ENCODE measurements around the gene PUS1. TPM values are rescaled to one million over a fixed set of nuclear protein-coding genes. Genes with fewer than 3 reads are reported as not detected.

PUS1 gene
- total RNA-seq, 1 donor from 2014 or later, result 25.4 TPM

- no peak for DNase-seq (ENCODE audit: extremely low read depth, low read depth, low spot score)
Measured at GRCh38 chr12:131902332-131903241, 26.5 kb upstream of the PUS1 start.

GRCh38 chr12:131903270-131904255, 25.5 kb upstream of the PUS1 start:
- no peak for DNase-seq (ENCODE audit: extremely low read depth, low read depth, low spot score)

- DNase-seq (ENCODE audit: extremely low read depth, low read depth, low spot score), result no peak
Measured at GRCh38 chr12:131904346-131904745, 24.7 kb upstream of the PUS1 start.

- no peak for DNase-seq (ENCODE audit: extremely low read depth, low read depth, low spot score)
Measured at GRCh38 chr12:131905081-131905629, 23.9 kb upstream of the PUS1 start.

GRCh38 chr12:131905630-131906091, 23.4 kb upstream of the PUS1 start:
- no peak for DNase-seq (ENCODE audit: extremely low read depth, low read depth, low spot score)

GRCh38 chr12:131907379-131908091, 21.5 kb upstream of the PUS1 start:
- DNase-seq (ENCODE audit: extremely low read depth, low read depth, low spot score), result no peak

GRCh38 chr12:131908092-131909080, 20.7 kb upstream of the PUS1 start:
- no peak for DNase-seq (ENCODE audit: extremely low read depth, low read depth, low spot score)

GRCh38 chr12:131909081-131909751, 19.9 kb upstream of the PUS1 start:
- DNase-seq (ENCODE audit: extremely low read depth, low read depth, low spot score), result no peak

GRCh38 chr12:131909752-131910219, 19.3 kb upstream of the PUS1 start:
- no peak for DNase-seq (ENCODE audit: extremely low read depth, low read depth, low spot score)

- no peak for DNase-seq (ENCODE audit: extremely low read depth, low read depth, low spot score)
Measured at GRCh38 chr12:131910302-131911027, 18.6 kb upstream of the PUS1 start.

GRCh38 chr12:131911028-131911650, 17.9 kb upstream of the PUS1 start:
- no peak for DNase-seq (ENCODE audit: extremely low read depth, low read depth, low spot score)

GRCh38 chr12:131911851-131912477, 17.1 kb upstream of the PUS1 start:
- DNase-seq (ENCODE audit: extremely low read depth, low read depth, low spot score), result no peak

- DNase-seq (ENCODE audit: extremely low read depth, low read depth, low spot score), result no peak
Measured at GRCh38 chr12:131912518-131913274, 16.4 kb upstream of the PUS1 start.

GRCh38 chr12:131913666-131914065, 15.4 kb upstream of the PUS1 start:
- DNase-seq (ENCODE audit: extremely low read depth, low read depth, low spot score), result no peak

- DNase-seq (ENCODE audit: extremely low read depth, low read depth, low spot score), result no peak
Measured at GRCh38 chr12:131914179-131914702, 14.8 kb upstream of the PUS1 start.

Data from glomerular endothelial cell (primary cell).